ENCODE results near the gene MAP3K8. TPM values are rescaled to one million over a fixed set of nuclear protein-coding genes. Genes with fewer than 3 reads are reported as not detected.

MAP3K8 gene
- 126 and 129 TPM in 2 replicates for total RNA-seq (2013; cell fraction: nucleolus; rRNA removed)
- total RNA-seq (2014; rRNA removed) (25.5 and 32.9 TPM in 2 replicates), total RNA-seq (2014; rRNA removed; fragmentation: Illumina TruSeq; extraction: Trizol) (30.2 and 31.5 TPM in 2 replicates), total RNA-seq (2021) (41.3 and 41.7 TPM in 2 replicates), polyA plus RNA-seq (2011; rRNA removed) (115 and 146 TPM in 2 replicates), polyA plus RNA-seq (2014; fragmentation: Illumina TruSeq; extraction: Trizol) (39.1 and 43.6 TPM in 2 replicates), polyA plus RNA-seq (2014; fragmentation: Nextera tagmentation; extraction: Ambion mirVana) (10 to 100 TPM; 45.5 to 47.9 TPM), polyA plus RNA-seq (2014; rRNA removed) (33.6 and 38.5 TPM in 2 replicates), polyA plus RNA-seq (2016; fragmentation: Nextera tagmentation; extraction: Ambion mirVana) (10 to 100 TPM; 36.2 to 45.6 TPM), polyA minus RNA-seq (2011; rRNA and poly(A)+ RNA removed) (64.8 and 78.0 TPM in 2 replicates), Bru-seq, nascent RNA (percentile 99 among the genes with signal in this experiment), BruChase-seq, experiment 1, labeled RNA remaining after a 6-hour chase (percentile 91 among the genes with signal in this experiment), BruChase-seq, experiment 2, labeled RNA remaining after a 2-hour chase (percentile 95 among the genes with signal in this experiment)
- 45.4 TPM for polyA plus RNA-seq (2011; ENCODE audit: low read depth)
- 41.1 and 48.5 TPM in 2 replicates for polyA plus RNA-seq (2011; cell fraction: cytosol; rRNA removed)
- 65.2 and 95.6 TPM in 2 replicates for polyA plus RNA-seq (2011; cell fraction: nucleus; rRNA removed)
- polyA plus RNA-seq (2012): 53.5 and 61.5 TPM in 2 replicates
- 19.9 and 20.1 TPM in 2 replicates for polyA minus RNA-seq (2011; cell fraction: cytosol; rRNA and poly(A)+ RNA removed)
- 41.0 and 41.7 TPM in 2 replicates for polyA minus RNA-seq (2011; cell fraction: nucleus; rRNA and poly(A)+ RNA removed)
- long read RNA-seq, experiment 1, transcript MAP3K8-203 (3 exons, 932 nt): major isoform, 6 of 25 reads
- long read RNA-seq, experiment 1, partial matches to known transcripts: 4 of 25 reads
- long read RNA-seq, experiment 1, other reads (novel, unspliced or antisense): 14 of 25 reads
- long read RNA-seq, experiment 2, transcript MAP3K8-207 (8 exons, 2,782 nt): minor isoform, 7 of 148 reads
- long read RNA-seq, experiment 2, transcript MAP3K8-201 (9 exons, 3,096 nt): minor isoform, 8 of 148 reads
- long read RNA-seq, experiment 2, transcript MAP3K8-203 (3 exons, 932 nt): major isoform, 28 of 148 reads
- long read RNA-seq, experiment 2, partial matches to known transcripts: 68 of 148 reads
- long read RNA-seq, experiment 2, other reads (novel, unspliced or antisense): 37 of 148 reads

DNA sequence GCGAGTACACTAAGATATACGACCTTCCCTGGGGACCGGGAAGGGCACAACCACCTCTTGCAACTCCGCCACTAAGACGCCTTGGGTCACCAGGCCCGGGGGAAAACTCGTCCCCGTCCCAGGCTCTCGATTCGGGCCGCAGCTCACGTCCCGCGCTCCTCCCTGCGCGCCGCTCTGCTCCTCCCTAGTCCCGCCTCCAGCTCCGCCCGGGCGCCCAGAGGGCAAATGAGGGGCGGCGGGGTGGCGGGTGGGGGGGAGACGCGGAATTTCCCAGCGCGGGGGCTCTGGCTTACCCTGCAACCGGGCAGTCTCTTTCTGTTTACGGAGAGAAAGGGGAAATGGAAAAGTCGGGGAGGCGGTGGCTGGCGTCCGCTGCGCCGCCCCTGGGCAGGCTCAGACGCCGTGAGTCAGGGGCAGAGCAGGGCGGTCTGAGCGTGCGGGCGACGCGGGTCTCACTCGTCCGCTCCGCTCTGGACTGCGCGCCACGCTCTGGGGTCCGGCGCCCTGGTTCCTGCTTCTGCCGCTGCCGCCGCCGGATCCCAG, at the start of gene MAP3K8:
TSS of gene MAP3K8 (plus strand) at position 455 of the 543 bp plus-strand sequence. CDS start 4,755 bp downstream, outside the sequence.
- peak within 1 kb of the TSS; percentile 51 for H2AFZ ChIP-seq (ENCODE audit: control insufficient read depth, low read depth, low read length)
- ChIA-PET SMC1A (ENCODE audit: uncharacterized antibody, unreplicated experiment) (interaction anchor here (0.7 to 16.2 kb wide), 17 partner anchors 11 to 271 kb away, joined by 3 to 284 read pairs (median 4); no protein-coding TSS in a partner anchor), RAD21 (ENCODE audit: unreplicated experiment) (interaction anchor here (0.7 to 13.9 kb wide), 12 partner anchors 9 to 99 kb away, joined by 3 to 255 read pairs (median 10); no protein-coding TSS in a partner anchor), CTCF (interaction anchor here (1.6 to 13.9 kb wide), 9 partner anchors 15 to 103 kb away, joined by 3 to 123 read pairs (median 6); no protein-coding TSS in a partner anchor), POLR2A (interaction anchor here (0.6 to 11.5 kb wide), 10 partner anchors 8 to 95 kb away, joined by 3 to 132 read pairs (median 4); no protein-coding TSS in a partner anchor)
- H3K79me2 ChIP-seq (ENCODE audit: control insufficient read depth, insufficient read depth, low read length): peaks cover 62% of the 10 kb centered on the region
- DNase-seq (ENCODE audit: low read depth, low spot score): peak; percentile 84
- peaks cover 25% of the 10 kb centered on the region for H3K4me1 ChIP-seq (ENCODE audit: control insufficient read depth, insufficient read depth, low read length)
- peak within 1 kb of the TSS; percentile 100 for H3K4me3 ChIP-seq
- intact Hi-C loops (cut with micrococcal nuclease; ENCODE audit: unreplicated experiment) (loop anchor here (1.0 to 2.0 kb wide), 3 partner anchors 14 to 96 kb away; no protein-coding TSS in a partner anchor), in situ Hi-C loops (cut with MboI) (no loop called here)
- H3K36me3 ChIP-seq (ENCODE audit: control insufficient read depth in 2 of 2, insufficient read depth in 2 of 2, low read length in 1 of 2): peaks cover 0 to 15% of the 10 kb centered on the region in 2 experiments; a peak in 1 of 4 replicates
- H3K27ac ChIP-seq (ENCODE audit: control insufficient read depth, insufficient read depth): peak within 1 kb of the TSS; percentile 91
- peak within 1 kb of the TSS; percentile 75 for H3K4me2 ChIP-seq (ENCODE audit: control insufficient read depth, insufficient read depth)
- ATAC-seq: peak; percentile 72
- FAIRE-seq: no peak
- H4K20me1 ChIP-seq (ENCODE audit: control insufficient read depth, insufficient read depth): no peaks in the 10 kb centered on the region
- WGBS (ENCODE audit: insufficient coverage, insufficient replicate concordance, low lambda C conversion rate, missing lambda C conversion rate): under 1% methylated on average over 41 of the region's 56 CpGs
- H3K9me3 ChIP-seq (replicated peaks; ENCODE audit: control insufficient read depth, insufficient read depth, low read length): no peaks in the 10 kb centered on the region
- H3K9ac ChIP-seq (ENCODE audit: control insufficient read depth, insufficient read depth, low read length): peak within 1 kb of the TSS; percentile 82
- H3K27me3 ChIP-seq (replicated peaks in 1 of 2; ENCODE audit: control insufficient read depth in 2 of 2, insufficient read depth in 2 of 2, low read length in 1 of 2): no peaks in the 10 kb centered on the region
- BruUV-seq (replicated peaks): no TSS peak
- peak in 1 of 2 experiments; percentile 40; a peak in 1 of 3 replicates for TF ChIP-seq EGR1 (IDR thresholded peaks at IDR 0.05; ENCODE audit: borderline replicate concordance in 1 of 2, low read depth in 2 of 2, low read length in 2 of 2)
- TF ChIP-seq KDM1A (IDR thresholded peaks at IDR 0.05; ENCODE audit: borderline replicate concordance): no peak
- no peak for TF ChIP-seq SREBF1 (IDR thresholded peaks at IDR 0.05; ENCODE audit: low read length)
- no peak for TF ChIP-seq HCFC1 (IDR thresholded peaks at IDR 0.05; ENCODE audit: low read length)
- TF ChIP-seq SUZ12 (IDR thresholded peaks at IDR 0.05; ENCODE audit: unreplicated experiment): no peak
- TF ChIP-seq ATF7 (IDR thresholded peaks at IDR 0.05; ENCODE audit: low read depth): no peak
- no peak; the same call in 1 of the 2 replicates for TF ChIP-seq BACH1 (IDR thresholded peaks at IDR 0.05; ENCODE audit: borderline replicate concordance)
- TF ChIP-seq MYB (IDR thresholded peaks at IDR 0.05; ENCODE audit: borderline replicate concordance, low read depth, low read length): no peak
- TF ChIP-seq IRF4 (IDR thresholded peaks at IDR 0.05; ENCODE audit: low read depth, low read length): no peak
- TF ChIP-seq ZNF687 (IDR thresholded peaks at IDR 0.05): peak; percentile 31; the same call in 1 of the 2 replicates
- TF ChIP-seq POU2F2 (IDR thresholded peaks at IDR 0.05; ENCODE audit: borderline replicate concordance, low read depth, low read length): peak; percentile 46; the same call in 1 of the 3 replicates
- TF ChIP-seq MTA3 (IDR thresholded peaks at IDR 0.05; ENCODE audit: borderline replicate concordance, low read length): no peak
- no peak for TF ChIP-seq RFX5 (IDR thresholded peaks at IDR 0.05; ENCODE audit: low read depth, low read length)
- TF ChIP-seq PAX8 (IDR thresholded peaks at IDR 0.05): no peak
